DOHH2 (cell line): ENCODE data around the gene OTUD4.

ENCODE experiments used
- H3F3A ChIP-seq: fragments of 200-600 bp; sonication (generic), shearing (Covaris generic); 2 replicates; pipeline ENCODE4 v1.6.0; 2016; ENCODE audit warnings: antibody characterized with exemption, mild to moderate bottlenecking; ENCODE audit not compliant: control insufficient read depth, insufficient read depth
- H3K27ac ChIP-seq: fragments of 200-600 bp; sonication (generic); 2 replicates; pipeline ENCODE4 v1.5.1; 2014; ENCODE audit warnings: low read depth, mild to moderate bottlenecking, low read length, moderate library complexity
- H3K27me3 ChIP-seq: fragments of 200-600 bp; sonication (generic); 2 replicates; pipeline ENCODE4 v1.6.1; 2014; ENCODE audit warnings: mild to moderate bottlenecking, low read length, mixed read lengths; ENCODE audit not compliant: control insufficient read depth
- H3K36me3 ChIP-seq: fragments of 200-600 bp; sonication (generic); 2 replicates; pipeline ENCODE4 v1.6.1; 2014; ENCODE audit warnings: mild to moderate bottlenecking, low read length, moderate library complexity, mixed read lengths; ENCODE audit not compliant: control insufficient read depth
- H3K4me1 ChIP-seq: fragments of 200-600 bp; sonication (generic); 2 replicates; pipeline ENCODE4 v1.6.1; 2014; ENCODE audit warnings: mild to moderate bottlenecking, low read length, mixed read lengths; ENCODE audit not compliant: control insufficient read depth
- H3K4me2 ChIP-seq: fragments of 200-600 bp; sonication (generic); 2 replicates; pipeline ENCODE4 v1.6.0; 2014; ENCODE audit warnings: mild to moderate bottlenecking, low read length, moderate library complexity
- H3K4me3 ChIP-seq: fragments of 200-600 bp; sonication (generic); 2 replicates; pipeline ENCODE4 v1.5.1; 2014; ENCODE audit warnings: mild to moderate bottlenecking, low read length, mixed read lengths
- H3K79me2 ChIP-seq: fragments of 200-600 bp; sonication (generic); 2 replicates; pipeline ENCODE4 v1.6.1; 2014; ENCODE audit warnings: mild to moderate bottlenecking, low read length, mixed read lengths; ENCODE audit not compliant: control insufficient read depth
- H3K9me2 ChIP-seq: fragments of 200-600 bp; sonication (generic); replicated peaks from 2 replicates; pipeline ENCODE4 v1.6.1; 2014; ENCODE audit warnings: mild to moderate bottlenecking, low read length, mixed read lengths; ENCODE audit not compliant: control insufficient read depth
- H3K9me3 ChIP-seq: fragments of 200-600 bp; sonication (generic); 2 replicates; pipeline ENCODE4 v1.6.1; 2014; ENCODE audit warnings: antibody characterized with exemption, low read length, mixed read lengths; ENCODE audit not compliant: control insufficient read depth, insufficient read depth
- H4K20me1 ChIP-seq: fragments of 200-600 bp; sonication (generic); 2 replicates; pipeline ENCODE4 v1.6.0; 2014; ENCODE audit warnings: low read depth, mild to moderate bottlenecking, antibody characterized with exemption, low read length, moderate library complexity; ENCODE audit not compliant: control insufficient read depth, insufficient read depth
- CTCF ChIP-seq: fragments of 200-600 bp; sonication (generic); IDR thresholded peaks from one replicate; pipeline ENCODE4 v1.5.1; 2014; ENCODE audit warnings: antibody characterized with exemption, mild to moderate bottlenecking, low read depth, low read length; ENCODE audit not compliant: poor library complexity, severe bottlenecking
- EZH2phosphoT487 ChIP-seq: fragments of 200-600 bp; sonication (generic); IDR thresholded peaks from 2 replicates; pipeline ENCODE4 v1.6.1; 2017; ENCODE audit warnings: borderline replicate concordance, mild to moderate bottlenecking, antibody characterized with exemption, low read length, moderate library complexity, mixed read lengths

OTUD4 gene

GRCh38 chr4:145199051-145199716, 18.8 kb upstream of the OTUD4 start:
- Histone ChIP-seq H3F3A (0 out of 2 replicates have a peak, but pooled peaks cover 4% of the 10 kb centered on the region), H3K4me1 (peaks cover 12% of the 10 kb centered on the region), H3K9me3 (no peaks in the 10 kb centered on the region), H3K27me3 (no peaks in the 10 kb centered on the region), H3K27ac (no peak overlapping the region), H3K79me2 (no peaks in the 10 kb centered on the region), H3K4me3 (no peak overlapping the region), H3K4me2 (no peak overlapping the region), H4K20me1 (no peaks in the 10 kb centered on the region), H3K36me3 (no peaks in the 10 kb centered on the region), H3K9me2 (no peaks in the 10 kb centered on the region)
- TF ChIP-seq EZH2phosphoT487 (no peak), CTCF (no peak)

- Histone ChIP-seq H3F3A (peaks cover 7% of the 10 kb centered on the region; the same call in 1 of the 2 replicates), H3K4me3 (no peak overlapping the region), H3K79me2 (no peaks in the 10 kb centered on the region), H3K9me3 (no peaks in the 10 kb centered on the region), H3K27ac (no peak overlapping the region), H3K27me3 (no peaks in the 10 kb centered on the region), H3K36me3 (no peaks in the 10 kb centered on the region), H4K20me1 (no peaks in the 10 kb centered on the region), H3K4me2 (no peak overlapping the region), H3K9me2 (no peaks in the 10 kb centered on the region), H3K4me1 (peaks cover 20% of the 10 kb centered on the region)
- TF ChIP-seq EZH2phosphoT487, result no peak
- no peak for TF ChIP-seq CTCF
These were observed 16.4 kb upstream of the OTUD4 start for GRCh38 chr4:145196747-145197146.

GRCh38 chr4:145195167-145195952, 15.0 kb upstream of the OTUD4 start:
- Histone ChIP-seq H4K20me1 (no peaks in the 10 kb centered on the region), H3K4me1 (peaks cover 32% of the 10 kb centered on the region), H3K27me3 (no peaks in the 10 kb centered on the region), H3K79me2 (no peaks in the 10 kb centered on the region), H3F3A (peaks cover 7% of the 10 kb centered on the region; the same call in 1 of the 2 replicates), H3K9me2 (no peaks in the 10 kb centered on the region), H3K4me2 (peak overlapping the region; percentile 47), H3K36me3 (no peaks in the 10 kb centered on the region), H3K27ac (no peak overlapping the region), H3K9me3 (no peaks in the 10 kb centered on the region), H3K4me3 (peak overlapping the region; percentile 42; the same call in 1 of the 2 replicates)
- TF ChIP-seq CTCF (no peak), EZH2phosphoT487 (no peak)
